Left kidney (tissue), 2 donors: Measurements from ENCODE around the gene FGF19. TPM values are rescaled to one million over a fixed set of nuclear protein-coding genes. Genes with fewer than 3 reads are reported as not detected.

Experiments used
- DNase-seq: peaks from one replicate; pipeline ENCODE4 v3.0.0-alpha.2; 2013
- polyA plus RNA-seq: library from polyadenylated mRNA; unstranded; fragments of 120-200 nt; gene quantifications from one replicate; pipeline ENCODE4 v1.2.1, GENCODE V29; 2013; ENCODE audit not compliant: insufficient read length

The FGF19 gene
- polyA plus RNA-seq, 1 donor, result 0.67 TPM

DNA sequence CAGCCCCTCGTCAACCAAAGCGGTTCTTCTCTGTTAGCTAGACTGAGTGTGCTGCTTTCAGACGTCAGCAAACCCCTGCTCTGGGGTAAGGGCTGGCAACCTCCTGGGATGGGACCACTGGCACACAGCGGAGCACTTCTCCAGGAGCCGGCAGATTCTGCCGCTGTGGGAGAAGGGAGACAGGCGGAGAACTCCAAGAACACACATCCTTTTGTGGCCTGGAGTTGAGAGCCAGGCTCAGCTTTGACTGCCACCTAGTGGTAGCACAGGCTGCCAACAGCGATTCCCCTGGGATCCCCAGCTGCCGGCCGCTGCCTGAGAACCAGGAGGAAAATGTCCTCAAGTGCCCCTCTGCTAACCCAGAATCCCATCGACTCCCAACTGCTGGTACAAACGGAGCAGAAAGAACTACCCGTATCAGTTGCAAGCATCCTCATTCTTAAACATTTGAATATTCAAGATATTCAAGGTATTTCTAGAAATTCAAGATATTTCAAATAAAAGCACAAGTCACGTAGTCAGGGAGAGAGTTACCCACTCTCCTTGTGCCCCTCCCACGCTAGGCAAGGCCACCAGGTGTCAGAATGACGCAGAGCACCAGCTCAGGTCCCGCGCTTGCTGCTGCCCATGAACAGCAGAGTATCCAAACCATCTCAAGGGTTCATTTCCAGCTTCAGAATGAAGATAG, 33.5 kb downstream of the FGF19 start:
- peak; percentile 82 for DNase-seq

- no peak for DNase-seq
Measured at GRCh38 chr11:69669486-69669885, 34.3 kb downstream of the FGF19 start.

- no peak for DNase-seq
Measured at GRCh38 chr11:69667619-69668604, 35.9 kb downstream of the FGF19 start.

- DNase-seq, result no peak
Measured at GRCh38 chr11:69666752-69667536, 36.9 kb downstream of the FGF19 start.

- no peak for DNase-seq
Measured at GRCh38 chr11:69666261-69666660, 37.6 kb downstream of the FGF19 start.

DNA sequence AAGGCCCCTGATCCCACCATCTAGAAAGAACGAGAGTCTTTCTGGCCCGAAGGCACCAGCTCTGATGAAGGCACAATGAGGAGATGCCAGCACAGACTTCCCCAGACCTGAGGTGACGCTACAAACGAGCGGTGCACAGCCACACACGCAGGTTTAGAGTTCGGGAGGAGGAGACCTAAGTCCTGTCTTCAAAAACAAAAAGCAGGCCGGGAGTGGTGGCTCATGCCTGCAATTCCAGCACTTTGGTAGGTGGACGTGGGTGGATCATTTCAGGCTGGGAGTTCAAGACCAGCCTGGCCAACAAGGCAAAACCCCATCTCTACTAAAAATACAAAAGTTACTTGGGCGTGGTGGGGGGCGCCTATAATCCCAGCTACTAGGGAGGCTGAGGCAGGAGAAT, 38.2 kb downstream of the FGF19 start:
- DNase-seq, result no peak

DNA sequence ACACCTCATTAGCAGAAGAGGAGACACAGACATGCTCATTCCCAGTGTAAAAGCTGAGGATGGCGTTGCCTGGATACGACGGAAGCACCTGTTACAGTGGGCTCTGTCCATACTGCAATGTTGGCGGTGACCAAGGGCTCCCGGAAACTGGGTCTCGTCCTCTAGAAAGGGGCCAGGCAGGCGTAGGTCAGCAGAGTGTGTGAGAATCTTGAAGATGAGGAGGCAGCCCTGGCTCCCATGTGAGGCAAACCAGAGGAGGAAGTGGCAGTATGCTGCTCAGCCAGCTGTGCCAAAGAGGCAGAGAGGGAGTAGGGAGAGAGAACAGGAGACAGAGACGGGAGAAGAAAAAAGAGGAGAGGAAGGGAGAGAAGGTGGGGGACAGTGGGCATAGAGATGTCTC, 38.9 kb downstream of the FGF19 start:
- no peak for DNase-seq

DNA sequence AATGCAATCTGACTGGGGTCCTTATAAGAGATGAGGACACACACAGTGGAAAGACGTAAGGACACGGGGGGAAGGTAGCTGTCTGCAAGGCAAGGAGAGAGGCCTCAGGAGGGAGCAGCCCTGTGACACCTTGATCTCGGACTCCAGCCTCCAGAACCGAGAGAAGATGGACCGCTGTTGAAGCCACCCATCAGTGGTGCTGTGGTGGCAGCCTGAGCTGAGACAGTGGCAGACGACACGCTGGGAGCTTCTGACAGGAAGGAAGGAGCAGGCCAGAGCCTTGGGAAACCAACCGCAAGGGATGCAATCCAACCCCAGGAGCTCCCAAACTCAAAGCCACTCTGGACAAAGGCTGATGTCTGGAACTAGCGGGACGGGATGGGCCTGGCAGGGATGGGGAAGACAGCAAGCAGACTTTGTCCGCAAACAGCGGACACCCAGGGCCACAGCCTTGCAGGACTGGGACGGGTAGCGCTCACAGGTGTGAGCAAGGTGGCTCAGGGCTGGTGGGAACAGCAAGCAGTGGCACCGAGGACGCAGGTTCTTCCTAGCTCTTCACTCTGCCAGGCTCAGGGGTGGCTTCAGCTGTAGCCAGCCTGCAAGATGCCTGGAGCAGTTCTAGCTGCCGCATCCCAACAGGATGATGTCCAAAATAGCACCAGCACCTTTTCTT, 39.6 kb downstream of the FGF19 start:
- no peak for DNase-seq

- no peak for DNase-seq
Measured at GRCh38 chr11:69663326-69663725, 40.5 kb downstream of the FGF19 start.

- no peak for DNase-seq
Measured at GRCh38 chr11:69662806-69663205, 41.0 kb downstream of the FGF19 start.

- no peak for DNase-seq
Measured at GRCh38 chr11:69662021-69662698, 41.7 kb downstream of the FGF19 start.

- no peak for DNase-seq
Measured at GRCh38 chr11:69661413-69661715, 42.5 kb downstream of the FGF19 start.

GRCh38 chr11:69660001-69660500, 43.8 kb downstream of the FGF19 start:
- no peak for DNase-seq

- DNase-seq, result no peak
Measured at GRCh38 chr11:69659591-69659990, 44.2 kb downstream of the FGF19 start.

DNA sequence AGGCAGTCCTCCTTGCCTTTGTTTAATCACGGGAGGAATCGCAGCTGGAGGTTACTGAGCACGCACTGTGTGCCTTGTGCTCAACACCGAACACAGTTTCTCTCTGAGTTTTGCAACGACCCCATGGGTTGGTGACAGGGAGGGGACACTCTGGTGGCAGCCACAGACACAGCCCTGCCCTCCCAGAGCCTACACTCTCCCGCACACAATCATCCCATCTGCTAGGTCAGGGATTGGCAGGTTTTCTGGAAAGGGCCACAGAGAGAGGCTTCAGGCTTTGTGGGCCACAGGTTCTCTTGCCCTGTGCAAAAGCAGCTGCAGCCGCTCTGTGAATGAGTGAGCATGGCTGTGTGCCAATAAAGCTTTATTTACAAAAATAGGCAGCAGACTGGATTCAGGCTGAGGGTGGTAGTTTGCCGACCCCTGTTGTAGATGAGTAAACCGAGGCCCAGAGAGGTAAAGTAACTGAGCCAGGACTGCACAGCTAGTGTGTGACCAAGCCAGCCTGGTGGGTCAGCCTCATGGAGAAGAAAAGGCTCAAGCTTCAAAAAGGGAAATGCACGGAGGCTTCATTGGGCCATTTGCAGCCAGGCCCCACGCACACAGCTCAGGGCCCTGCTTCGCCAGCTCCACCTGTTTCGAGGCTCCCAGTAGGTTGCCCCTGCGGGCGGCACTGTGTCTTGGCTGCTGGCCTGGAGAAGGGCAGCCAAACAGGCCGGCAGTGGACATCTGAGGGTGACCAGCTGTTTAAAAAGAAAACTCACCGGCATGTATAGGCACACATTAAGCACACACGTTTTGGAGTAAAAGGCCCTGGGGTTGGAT, 45.0 kb downstream of the FGF19 start:
- DNase-seq, result no peak

DNA sequence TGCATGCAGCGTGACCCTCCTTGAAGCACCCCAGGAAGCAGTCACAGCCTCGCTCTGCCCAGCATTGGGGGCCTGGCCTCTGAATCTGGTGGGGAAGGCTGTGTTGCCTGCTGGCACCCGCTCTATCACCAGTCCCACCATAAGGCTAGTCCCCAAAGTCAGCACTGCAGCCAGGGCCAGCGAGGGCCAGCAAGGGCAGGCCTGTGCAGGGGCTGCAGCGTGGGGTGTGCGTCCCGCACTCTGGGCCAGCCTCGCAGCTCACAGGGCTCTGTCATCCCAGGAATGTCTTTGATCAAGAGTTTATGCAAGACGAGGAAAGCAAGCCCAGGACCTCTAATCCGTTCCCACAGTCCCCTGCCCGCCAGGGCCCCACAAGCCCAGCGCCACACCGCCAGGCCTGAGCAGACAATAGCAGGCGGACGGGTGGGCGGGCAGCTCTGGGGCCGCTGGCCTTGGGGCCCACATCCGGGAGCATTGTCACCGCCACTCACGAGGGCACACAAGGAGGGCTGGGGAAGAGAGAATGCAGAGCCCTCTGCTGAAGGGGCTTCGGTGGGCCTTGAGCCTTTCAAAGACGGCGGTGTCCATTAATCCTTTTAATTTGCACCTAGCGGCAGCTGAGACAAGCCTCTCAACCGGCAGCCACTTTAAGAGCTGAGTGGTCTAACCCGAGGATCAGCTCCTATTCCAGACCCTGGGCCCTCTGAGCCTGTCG, 45.8 kb downstream of the FGF19 start:
- DNase-seq, result no peak

DNA sequence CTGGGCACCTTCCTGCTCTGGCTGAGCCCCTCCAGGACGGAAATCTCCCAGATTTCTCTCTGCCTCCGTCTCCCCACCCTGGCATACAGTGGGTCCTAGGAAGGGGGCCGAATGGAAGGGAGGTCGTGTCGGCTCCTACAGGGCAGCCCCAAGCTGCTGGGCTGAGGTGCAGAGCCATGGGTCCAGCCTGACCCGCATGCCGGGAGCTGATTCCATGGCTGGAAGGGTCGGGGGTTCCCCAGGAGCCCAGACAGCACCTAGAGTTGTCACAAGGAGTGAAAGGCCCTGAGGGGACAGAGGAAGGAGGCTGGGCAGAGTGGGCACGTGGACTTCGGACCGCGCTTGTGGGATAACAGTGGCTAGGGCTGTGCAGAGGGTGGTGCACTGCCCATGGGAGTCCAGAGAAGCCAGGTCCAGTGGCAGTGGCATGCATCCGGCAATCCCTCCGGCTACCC, 46.3 kb downstream of the FGF19 start:
- DNase-seq, result no peak

DNA sequence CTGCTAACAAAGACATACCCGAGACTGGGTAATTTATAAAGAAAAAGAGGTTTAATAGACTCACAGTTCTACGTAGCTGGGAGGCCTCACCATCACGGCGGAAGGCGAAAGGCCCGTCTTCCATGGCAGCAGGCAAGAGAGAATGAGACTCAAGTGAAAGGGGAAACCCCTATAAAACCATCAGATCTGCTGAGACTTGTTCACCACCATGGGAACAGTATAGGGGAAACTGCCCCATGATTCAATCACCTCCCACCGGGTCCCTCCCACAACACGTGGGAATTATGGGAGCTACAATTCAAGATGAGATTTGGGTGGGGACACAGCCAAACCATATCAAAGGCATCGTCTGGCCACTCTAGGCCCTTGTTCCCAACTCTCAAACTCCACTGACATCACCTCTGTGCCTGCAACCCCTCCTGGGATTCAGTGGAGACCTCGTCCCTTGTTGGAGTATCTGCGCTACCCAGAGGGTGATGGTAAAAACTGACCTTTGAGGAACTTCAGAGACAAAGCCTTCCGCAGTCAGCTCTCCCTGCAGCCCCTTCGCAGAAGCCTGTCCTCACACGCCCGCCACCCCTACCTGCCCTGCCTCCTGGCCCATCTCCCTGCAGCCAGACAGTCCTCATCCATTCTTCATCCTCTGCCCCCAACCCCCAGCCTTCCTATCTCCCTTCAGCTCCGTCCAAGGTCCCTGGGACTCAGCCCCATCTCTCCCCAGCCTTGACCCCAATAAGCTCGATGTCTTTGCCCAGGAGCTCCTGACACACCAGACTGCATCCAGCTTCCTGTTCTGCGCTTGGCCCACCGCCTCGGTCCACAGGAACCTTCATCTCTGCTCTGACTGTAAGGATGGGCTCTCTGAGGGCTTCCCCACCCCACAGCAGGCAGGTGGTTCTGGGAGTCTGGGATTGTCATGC, 47.0 kb downstream of the FGF19 start:
- DNase-seq, result no peak
